Activated T-cell treated with anti-CD3 and anti-CD28 coated beads, Interleukin-2, amount 50 U/mL, for 1 hour (primary cell): Measurements from ENCODE around the gene IGSF3.
A peak's percentile ranks its signal among the peaks of the same experiment; 100 is the strongest.
"Not testable (repeated sequence)": the region's sequence is repeated elsewhere in the genome, so short reads cannot be mapped to it uniquely, and the experiment has no call there.

Source experiments
- DNase-seq: peaks from one replicate; pipeline ENCODE4 v3.0.0-alpha.2; 2020

Gene IGSF3

GRCh38 chr1:116571215-116571919 lies 96.2 kb downstream of the IGSF3 start:
- DNase-seq, result no peak

GRCh38 chr1:116570358-116571214 lies 96.9 kb downstream of the IGSF3 start, which contains the start of gene CD58:
Gene CD58, minus strand, starts transcription at chr1:116571026. Its CDS starts 54 bp downstream, at chr1:116570972.
- DNase-seq, result peak; percentile 84

- DNase-seq, result peak; percentile 62
Measured at GRCh38 chr1:116569776-116570357, 97.7 kb downstream of the IGSF3 start.

GRCh38 chr1:116569381-116569670 lies 98.2 kb downstream of the IGSF3 start:
- DNase-seq, result no peak

GRCh38 chr1:116568662-116569380 lies 98.7 kb downstream of the IGSF3 start:
- no peak for DNase-seq

GRCh38 chr1:116567790-116568661 lies 99.5 kb downstream of the IGSF3 start:
- DNase-seq, result no peak

GRCh38 chr1:116565222-116565621 lies 102.3 kb downstream of the IGSF3 start:
- DNase-seq, result no peak

- DNase-seq, result no peak
Measured at GRCh38 chr1:116564426-116564825, 103.1 kb downstream of the IGSF3 start.

- not testable (repeated sequence) for DNase-seq
Measured at GRCh38 chr1:116562465-116562864, 105.1 kb downstream of the IGSF3 start.

GRCh38 chr1:116561563-116561962 lies 106.0 kb downstream of the IGSF3 start:
- DNase-seq, result no peak

GRCh38 chr1:116560704-116561490 lies 106.6 kb downstream of the IGSF3 start:
- DNase-seq, result no peak

- no peak for DNase-seq
Measured at GRCh38 chr1:116559304-116559761, 108.2 kb downstream of the IGSF3 start.

GRCh38 chr1:116558571-116558970 lies 109.0 kb downstream of the IGSF3 start:
- DNase-seq, result no peak

- no peak for DNase-seq
Measured at GRCh38 chr1:116558140-116558549, 109.4 kb downstream of the IGSF3 start.

GRCh38 chr1:116557323-116557878 lies 110.1 kb downstream of the IGSF3 start:
- DNase-seq, result no peak

- DNase-seq, result peak; percentile 63
Measured at GRCh38 chr1:116556289-116557006, 111.1 kb downstream of the IGSF3 start.

GRCh38 chr1:116554924-116555323 lies 112.6 kb downstream of the IGSF3 start:
- DNase-seq, result no peak

- DNase-seq, result no peak
Measured at GRCh38 chr1:116553386-116554115, 114.0 kb downstream of the IGSF3 start.

- no peak for DNase-seq
Measured at GRCh38 chr1:116546354-116546977, 121.1 kb downstream of the IGSF3 start.
